Activated B cell treated with CpG ODN at 0.5 μM for 24 hours (primary cell): ENCODE results near the gene NLRC4. TPM values are rescaled to one million over a fixed set of nuclear protein-coding genes. Genes with fewer than 3 reads are reported as not detected.

Experiments used
- ATAC-seq: fragments of 200-7000 bp; cut with Tn5 transposase; one replicate; pipeline ENCODE4 v1.10.0; 2021; ENCODE audit warnings: low read depth, mild to moderate bottlenecking, moderate library complexity
- CTCF ChIA-PET: fragments of 350-600 bp; sonication (Branson Sonifier 250); formaldehyde crosslinking; loops from one replicate; lab custom pipeline; 2021; ENCODE audit warnings: antibody characterized with exemption; lab: Charles Lee
- POLR2A ChIA-PET: fragments of 350-600 bp; sonication (Branson Sonifier 250); formaldehyde crosslinking; loops from one replicate; lab custom pipeline; 2021; ENCODE audit warnings: antibody characterized with exemption; lab: Charles Lee
- DNase-seq: peaks from one replicate; pipeline ENCODE4 v3.0.0; 2022
- H3K27ac Mint-ChIP-seq: one replicate; pipeline ENCODE4 v1.8.0; 2020; ENCODE audit warnings: mixed read lengths
- H3K27me3 Mint-ChIP-seq: one replicate; pipeline ENCODE4 v1.8.0; 2021; ENCODE audit warnings: mixed read lengths
- H3K36me3 Mint-ChIP-seq: one replicate; pipeline ENCODE4 v1.8.0; 2021; ENCODE audit warnings: low read depth, mixed read lengths
- H3K4me1 Mint-ChIP-seq: one replicate; pipeline ENCODE4 v1.8.0; 2021; ENCODE audit warnings: mixed read lengths
- H3K4me3 Mint-ChIP-seq: one replicate; pipeline ENCODE4 v1.8.0; 2020; ENCODE audit warnings: mild to moderate bottlenecking, mixed read lengths
- H3K9me3 Mint-ChIP-seq: one replicate; pipeline ENCODE4 v1.8.0; 2020; ENCODE audit warnings: mixed read lengths
- CTCF ChIP-seq: fragments of 200-600 bp; IDR thresholded peaks from one replicate; pipeline ENCODE4 v1.8.0; 2022; ENCODE audit warnings: antibody characterized with exemption, mild to moderate bottlenecking
- intact Hi-C: fragments of 100-400 bp; cut with micrococcal nuclease; formaldehyde crosslinking; loops from one replicate; pipeline ENCODE4 v1.15.1; 2024
- total RNA-seq: library from RNA; stranded (reverse); gene quantifications from 2 replicates; pipeline ENCODE4 v1.2.3, GENCODE V29; 2022

Gene NLRC4
- total RNA-seq, 1 donor from 2014 or later, result 0.98 TPM

GRCh38 chr2:32246911-32247310 is 17.8 kb downstream of the NLRC4 start:
- POLR2A ChIA-PET, result no interaction called here
- CTCF ChIA-PET, result no interaction called here
- no peak for TF ChIP-seq CTCF
- H3K4me1 Mint-ChIP-seq, result no peaks in the 10 kb centered on the region
- ATAC-seq (no peak), DNase-seq (no peak)
- no peaks in the 10 kb centered on the region for H3K27me3 Mint-ChIP-seq
- intact Hi-C loops, result no loop called here
- H3K27ac Mint-ChIP-seq, result no peak overlapping the region
- H3K4me3 Mint-ChIP-seq, result no peak overlapping the region
- no peaks in the 10 kb centered on the region for H3K9me3 Mint-ChIP-seq
- no peaks in the 10 kb centered on the region for H3K36me3 Mint-ChIP-seq

GRCh38 chr2:32242331-32242730 is 22.4 kb downstream of the NLRC4 start:
- no peak overlapping the region for H3K27ac Mint-ChIP-seq
- ATAC-seq (no peak), DNase-seq (no peak)
- intact Hi-C loops, result no loop called here
- POLR2A ChIA-PET, result no interaction called here
- no peaks in the 10 kb centered on the region for H3K27me3 Mint-ChIP-seq
- H3K9me3 Mint-ChIP-seq, result no peaks in the 10 kb centered on the region
- peaks cover 15% of the 10 kb centered on the region for H3K36me3 Mint-ChIP-seq
- TF ChIP-seq CTCF, result no peak
- no peak overlapping the region for H3K4me3 Mint-ChIP-seq
- no peaks in the 10 kb centered on the region for H3K4me1 Mint-ChIP-seq
- CTCF ChIA-PET, result no interaction called here

- H3K27ac Mint-ChIP-seq, result no peak overlapping the region
- no peaks in the 10 kb centered on the region for H3K9me3 Mint-ChIP-seq
- no peak for ATAC-seq
- ChIA-PET POLR2A (no interaction called here), CTCF (no interaction called here)
- DNase-seq, result no peak
- peaks cover 31% of the 10 kb centered on the region for H3K36me3 Mint-ChIP-seq
- intact Hi-C loops, result no loop called here
- no peak for TF ChIP-seq CTCF
- no peaks in the 10 kb centered on the region for H3K27me3 Mint-ChIP-seq
- no peaks in the 10 kb centered on the region for H3K4me1 Mint-ChIP-seq
- H3K4me3 Mint-ChIP-seq, result no peak overlapping the region
Measured at GRCh38 chr2:32237996-32238395, 26.7 kb downstream of the NLRC4 start.

- no peak for TF ChIP-seq CTCF
- peaks cover 31% of the 10 kb centered on the region for H3K36me3 Mint-ChIP-seq
- CTCF ChIA-PET, result no interaction called here
- no peak overlapping the region for H3K27ac Mint-ChIP-seq
- H3K9me3 Mint-ChIP-seq, result no peaks in the 10 kb centered on the region
- H3K4me3 Mint-ChIP-seq, result no peak overlapping the region
- no peak for DNase-seq
- no peaks in the 10 kb centered on the region for H3K4me1 Mint-ChIP-seq
- intact Hi-C loops, result no loop called here
- POLR2A ChIA-PET, result no interaction called here
- no peak for ATAC-seq
- H3K27me3 Mint-ChIP-seq, result no peaks in the 10 kb centered on the region
Measured at GRCh38 chr2:32237488-32237887, 27.2 kb downstream of the NLRC4 start.

- TF ChIP-seq CTCF, result no peak
- DNase-seq, result no peak
- Mint-ChIP-seq H3K4me1 (no peaks in the 10 kb centered on the region), H3K4me3 (no peak overlapping the region), H3K36me3 (peaks cover 31% of the 10 kb centered on the region), H3K9me3 (no peaks in the 10 kb centered on the region), H3K27ac (no peak overlapping the region), H3K27me3 (no peaks in the 10 kb centered on the region)
- CTCF ChIA-PET, result no interaction called here
- POLR2A ChIA-PET, result no interaction called here
- intact Hi-C loops, result no loop called here
- no peak for ATAC-seq
Measured at GRCh38 chr2:32235315-32235714, 29.4 kb downstream of the NLRC4 start.
